Calu3 (cell line): ENCODE measurements around the gene DYNC1H1. TPM values are rescaled to one million over a fixed set of nuclear protein-coding genes. Genes with fewer than 3 reads are reported as not detected.
A peak's percentile ranks its signal among the peaks of the same experiment; 100 is the strongest.

Experiments
- BruUV-seq: library from RNA; stranded (reverse); fragments of 400-500 nt; replicated peaks from 2 replicates; lab custom pipeline; 2021; lab: Mats Ljungman, UMichigan
- CTCF ChIA-PET: fragments of 300-600 bp; sonication (Branson Sonifier 250); formaldehyde crosslinking; loops from one replicate; lab custom pipeline; 2022; ENCODE audit warnings: antibody characterized with exemption; lab: Charles Lee
- DNase-seq: peaks from one replicate; pipeline ENCODE4 v3.0.0; 2022
- H3K27ac Mint-ChIP-seq: one replicate; pipeline ENCODE4 v1.8.0; 2022; ENCODE audit warnings: mixed read lengths; ENCODE audit not compliant: unreplicated experiment
- H3K27me3 Mint-ChIP-seq: one replicate; pipeline ENCODE4 v1.8.0; 2022; ENCODE audit warnings: mixed read lengths; ENCODE audit not compliant: unreplicated experiment
- H3K36me3 Mint-ChIP-seq: one replicate; pipeline ENCODE4 v1.8.0; 2022; ENCODE audit warnings: mild to moderate bottlenecking, moderate library complexity, mixed read lengths; ENCODE audit not compliant: insufficient read depth, unreplicated experiment
- H3K4me1 Mint-ChIP-seq: one replicate; pipeline ENCODE4 v1.8.0; 2022; ENCODE audit warnings: mild to moderate bottlenecking, low read depth, mixed read lengths; ENCODE audit not compliant: unreplicated experiment
- H3K4me3 Mint-ChIP-seq: one replicate; pipeline ENCODE4 v1.8.0; 2022; ENCODE audit warnings: mild to moderate bottlenecking, low read depth, moderate library complexity, mixed read lengths; ENCODE audit not compliant: unreplicated experiment
- H3K9me3 Mint-ChIP-seq: one replicate; pipeline ENCODE4 v1.8.0; 2022; ENCODE audit warnings: low read depth, mixed read lengths; ENCODE audit not compliant: unreplicated experiment
- intact Hi-C: fragments of 100-400 bp; cut with micrococcal nuclease; formaldehyde crosslinking; loops from one replicate; pipeline ENCODE4 v1.10.0; 2022; ENCODE audit not compliant: unreplicated experiment
- total RNA-seq: library from RNA; stranded (reverse); gene quantifications from 2 replicates; pipeline ENCODE4 v1.2.3, GENCODE V29; 2022
- TF ChIP-seq, protein P1 (sequence below): fragments of 200-600 bp; IDR thresholded peaks from one replicate; pipeline ENCODE4 v1.8.0; 2022; ENCODE audit warnings: antibody characterized with exemption; ENCODE audit not compliant: unreplicated experiment

DYNC1H1 gene
- total RNA-seq, 1 experiment from 2014 or later = 529 TPM

DNA sequence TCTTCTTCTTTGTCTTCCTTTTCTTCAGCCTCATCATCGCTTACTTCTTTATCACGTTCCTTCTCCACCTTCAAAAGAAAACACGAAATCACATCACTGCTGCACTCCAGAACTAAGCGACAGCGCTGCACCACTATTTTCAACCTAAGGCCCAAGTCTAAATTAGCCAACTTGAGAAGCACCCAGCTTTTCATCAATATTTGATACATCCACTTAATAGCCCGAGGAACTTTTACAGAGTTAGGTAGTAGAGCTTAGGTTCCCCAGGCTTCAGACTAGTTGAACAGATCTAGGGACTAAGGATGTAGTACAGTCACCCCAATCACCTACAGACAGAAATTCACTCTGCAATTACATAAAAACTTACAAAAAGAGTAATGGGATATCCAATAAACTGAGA, 120.6 kb downstream of the DYNC1H1 start:
- no peaks in the 10 kb centered on the region for H3K27me3 Mint-ChIP-seq
- no peaks in the 10 kb centered on the region for H3K9me3 Mint-ChIP-seq
- peaks cover 37% of the 10 kb centered on the region for H3K4me1 Mint-ChIP-seq
- intact Hi-C loops = no loop called here
- peaks cover 95% of the 10 kb centered on the region for H3K36me3 Mint-ChIP-seq
- no peak for DNase-seq
- CTCF ChIA-PET = interaction anchor here (1.5 kb wide), 1 partner anchor 21 kb away, joined by 4 read pairs; no protein-coding TSS in a partner anchor
- no TSS peak for BruUV-seq
- H3K27ac Mint-ChIP-seq = peak overlapping the region; percentile 42
- TF ChIP-seq, protein P1, sequence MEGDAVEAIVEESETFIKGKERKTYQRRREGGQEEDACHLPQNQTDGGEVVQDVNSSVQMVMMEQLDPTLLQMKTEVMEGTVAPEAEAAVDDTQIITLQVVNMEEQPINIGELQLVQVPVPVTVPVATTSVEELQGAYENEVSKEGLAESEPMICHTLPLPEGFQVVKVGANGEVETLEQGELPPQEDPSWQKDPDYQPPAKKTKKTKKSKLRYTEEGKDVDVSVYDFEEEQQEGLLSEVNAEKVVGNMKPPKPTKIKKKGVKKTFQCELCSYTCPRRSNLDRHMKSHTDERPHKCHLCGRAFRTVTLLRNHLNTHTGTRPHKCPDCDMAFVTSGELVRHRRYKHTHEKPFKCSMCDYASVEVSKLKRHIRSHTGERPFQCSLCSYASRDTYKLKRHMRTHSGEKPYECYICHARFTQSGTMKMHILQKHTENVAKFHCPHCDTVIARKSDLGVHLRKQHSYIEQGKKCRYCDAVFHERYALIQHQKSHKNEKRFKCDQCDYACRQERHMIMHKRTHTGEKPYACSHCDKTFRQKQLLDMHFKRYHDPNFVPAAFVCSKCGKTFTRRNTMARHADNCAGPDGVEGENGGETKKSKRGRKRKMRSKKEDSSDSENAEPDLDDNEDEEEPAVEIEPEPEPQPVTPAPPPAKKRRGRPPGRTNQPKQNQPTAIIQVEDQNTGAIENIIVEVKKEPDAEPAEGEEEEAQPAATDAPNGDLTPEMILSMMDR = no peak
- H3K4me3 Mint-ChIP-seq = peak overlapping the region; percentile 71

GRCh38 chr14:102085488-102085887, 121.1 kb downstream of the DYNC1H1 start:
- CTCF ChIA-PET = interaction anchor here (1.5 kb wide), 1 partner anchor 22 kb away, joined by 4 read pairs; no protein-coding TSS in a partner anchor
- peak overlapping the region; percentile 71 for H3K4me3 Mint-ChIP-seq
- intact Hi-C loops = no loop called here
- peaks cover 37% of the 10 kb centered on the region for H3K4me1 Mint-ChIP-seq
- peaks cover 95% of the 10 kb centered on the region for H3K36me3 Mint-ChIP-seq
- DNase-seq = no peak
- H3K27ac Mint-ChIP-seq = peak overlapping the region; percentile 72
- no TSS peak for BruUV-seq
- TF ChIP-seq, protein P1 = no peak
- no peaks in the 10 kb centered on the region for H3K27me3 Mint-ChIP-seq
- no peaks in the 10 kb centered on the region for H3K9me3 Mint-ChIP-seq

GRCh38 chr14:102085948-102086708, 121.8 kb downstream of the DYNC1H1 start:
- H3K4me3 Mint-ChIP-seq = peak overlapping the region; percentile 71
- H3K4me1 Mint-ChIP-seq = peaks cover 37% of the 10 kb centered on the region
- peaks cover 89% of the 10 kb centered on the region for H3K36me3 Mint-ChIP-seq
- H3K27me3 Mint-ChIP-seq = no peaks in the 10 kb centered on the region
- H3K9me3 Mint-ChIP-seq = no peaks in the 10 kb centered on the region
- no TSS peak for BruUV-seq
- CTCF ChIA-PET = no interaction called here
- TF ChIP-seq, protein P1 = no peak
- DNase-seq = no peak
- intact Hi-C loops = no loop called here
- peak overlapping the region; percentile 72 for H3K27ac Mint-ChIP-seq

DNA sequence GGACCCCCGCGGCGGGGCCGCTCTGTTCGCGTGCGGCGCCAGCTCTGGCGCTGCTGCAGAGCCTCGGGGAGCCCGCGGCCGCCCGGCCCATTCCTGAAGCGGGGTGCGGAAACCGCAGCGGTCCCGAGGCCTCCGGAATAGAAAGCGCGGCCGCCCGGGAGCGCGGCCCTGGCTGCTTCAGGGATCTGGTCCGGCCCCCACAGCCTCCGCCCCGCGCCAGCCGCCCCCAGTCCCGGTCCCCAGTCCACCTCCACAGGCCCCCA, 122.3 kb downstream of the DYNC1H1 start:
- Mint-ChIP-seq H3K27me3 (no peaks in the 10 kb centered on the region), H3K36me3 (peaks cover 84% of the 10 kb centered on the region), H3K9me3 (no peaks in the 10 kb centered on the region), H3K27ac (peak overlapping the region; percentile 89), H3K4me3 (peak overlapping the region; percentile 71), H3K4me1 (peaks cover 37% of the 10 kb centered on the region)
- intact Hi-C loops = no loop called here
- TF ChIP-seq, protein P1 = no peak
- DNase-seq = no peak
- BruUV-seq = no TSS peak
- CTCF ChIA-PET = no interaction called here
